HG03442 (cell line): ENCODE results near the gene QRICH2.
"Not testable (repeated sequence)": the region's sequence is repeated elsewhere in the genome, so short reads cannot be mapped to it uniquely, and the experiment has no call there.

Experiments
- ATAC-seq: cut with Tn5 transposase; IDR thresholded peaks from one replicate; pipeline ENCODE4 v1.9.1; 2021; ENCODE audit warnings: mild to moderate bottlenecking, moderate library complexity; ENCODE audit not compliant: unreplicated experiment

QRICH2 gene

GRCh38 chr17:76233588-76234353 lies 74.3 kb downstream of the QRICH2 start:
- no peak for ATAC-seq

DNA sequence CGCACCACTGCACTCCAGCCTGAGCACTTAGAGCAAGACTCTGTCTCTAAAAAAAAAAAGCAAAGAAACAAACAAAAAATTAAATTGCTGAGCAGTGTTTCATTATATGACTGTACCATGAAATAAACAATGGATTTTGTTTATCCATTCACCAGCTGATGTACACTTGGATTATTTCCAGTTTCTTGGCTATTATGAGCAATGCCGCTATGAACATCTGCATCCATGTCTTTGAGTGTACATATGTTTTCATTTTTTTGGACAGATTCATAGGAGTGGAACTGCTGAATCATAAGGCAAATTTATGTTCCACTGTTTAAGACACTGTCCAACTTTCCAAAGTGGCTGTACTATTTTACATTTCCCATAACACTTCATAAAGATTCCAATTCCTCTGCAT lies 75.7 kb downstream of the QRICH2 start:
- no peak for ATAC-seq

- not testable (repeated sequence) for ATAC-seq
Measured at GRCh38 chr17:76226749-76227148, 81.3 kb downstream of the QRICH2 start.

- not testable (repeated sequence) for ATAC-seq
Measured at GRCh38 chr17:76225373-76226086, 82.5 kb downstream of the QRICH2 start.
